ENCODE data around the gene RCC1.
"Not testable (repeated sequence)": the region's sequence is repeated elsewhere in the genome, so short reads cannot be mapped to it uniquely, and the experiment has no call there.

RCC1 gene, protein sequence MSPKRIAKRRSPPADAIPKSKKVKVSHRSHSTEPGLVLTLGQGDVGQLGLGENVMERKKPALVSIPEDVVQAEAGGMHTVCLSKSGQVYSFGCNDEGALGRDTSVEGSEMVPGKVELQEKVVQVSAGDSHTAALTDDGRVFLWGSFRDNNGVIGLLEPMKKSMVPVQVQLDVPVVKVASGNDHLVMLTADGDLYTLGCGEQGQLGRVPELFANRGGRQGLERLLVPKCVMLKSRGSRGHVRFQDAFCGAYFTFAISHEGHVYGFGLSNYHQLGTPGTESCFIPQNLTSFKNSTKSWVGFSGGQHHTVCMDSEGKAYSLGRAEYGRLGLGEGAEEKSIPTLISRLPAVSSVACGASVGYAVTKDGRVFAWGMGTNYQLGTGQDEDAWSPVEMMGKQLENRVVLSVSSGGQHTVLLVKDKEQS

DNA sequence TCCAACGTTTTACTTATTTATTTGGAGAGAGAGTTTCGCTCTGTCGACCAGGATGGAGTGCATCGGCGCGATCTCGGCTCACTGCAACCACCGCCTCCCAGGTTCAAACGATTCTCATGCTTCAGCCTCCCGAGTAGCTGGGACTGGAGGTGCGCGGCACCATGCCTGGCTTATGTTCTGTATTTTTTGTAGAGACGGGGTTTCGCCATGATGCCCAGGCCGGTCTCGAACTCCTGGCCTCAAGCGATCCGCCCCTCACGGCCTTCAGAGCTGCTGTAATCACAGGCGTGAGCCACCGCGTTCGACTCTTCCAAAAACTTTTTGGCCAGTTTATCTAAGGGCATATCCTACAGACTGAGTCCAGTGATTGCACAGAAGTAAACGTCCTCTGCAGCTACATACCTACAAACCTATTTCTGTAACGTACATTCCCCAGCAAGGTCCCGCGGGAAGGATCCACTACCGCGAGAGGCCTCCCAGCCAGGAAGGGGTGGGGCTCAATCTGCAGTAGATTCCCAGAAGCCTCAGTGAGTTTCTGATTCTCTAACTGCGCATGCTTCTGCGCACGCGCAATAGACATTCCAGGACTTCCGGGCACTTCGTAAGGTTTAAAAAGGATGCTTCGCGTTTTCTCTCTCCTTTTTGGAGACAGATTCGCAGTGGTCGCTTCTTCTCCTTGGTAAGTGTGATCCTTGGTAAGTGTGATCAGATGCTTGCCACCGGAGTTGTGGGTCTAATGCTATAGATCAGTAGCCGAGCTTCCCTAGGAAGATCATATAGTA is at the start of gene RCC1:
Gene RCC1 (plus strand): TSS at position 638 of the 782 bp plus-strand sequence. CDS start 23,824 bp downstream, outside the sequence.
- peak; percentile 91 to 92 for DNase-seq (ENCODE audit: low read depth in 2 of 2)

DNA sequence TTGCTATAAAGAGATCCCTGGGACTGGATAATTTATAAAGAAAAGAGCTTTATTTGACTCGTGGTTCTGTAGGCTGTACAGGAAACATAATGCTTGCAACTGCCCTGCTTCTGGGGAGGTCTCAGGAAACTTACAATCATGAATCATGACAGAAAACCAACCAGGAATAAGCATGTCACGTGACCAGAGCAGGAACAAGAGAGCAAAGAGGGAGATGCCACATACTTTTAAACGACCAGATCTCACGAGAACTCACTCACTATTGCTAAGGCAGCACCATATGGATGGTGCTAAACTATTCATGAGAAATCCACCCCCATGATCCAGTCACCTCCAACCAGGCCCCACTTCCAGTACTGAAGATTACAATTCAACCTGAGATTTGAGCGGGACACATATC is 49.8 kb upstream of the RCC1 start:
- no peak for DNase-seq (ENCODE audit: low read depth in 2 of 2)

DNA sequence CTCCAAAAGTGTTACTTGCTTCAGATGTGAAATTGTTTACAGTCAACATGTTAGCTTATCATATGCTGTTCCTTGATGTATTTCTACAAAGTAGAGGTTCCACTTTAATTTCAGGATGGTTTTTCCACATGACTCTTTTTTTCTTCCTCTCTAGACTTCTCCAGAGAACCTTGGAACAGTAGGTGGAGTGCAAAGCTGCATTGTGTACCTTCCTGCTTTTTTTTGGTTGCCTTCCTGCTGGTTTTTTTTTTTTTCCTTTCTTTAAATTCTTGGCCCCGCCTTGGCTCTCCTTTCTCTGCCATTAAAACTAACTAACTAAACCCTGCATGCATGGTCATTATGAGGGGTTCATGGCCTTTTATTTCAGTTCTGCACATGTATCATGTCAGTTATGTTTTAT is 48.2 kb upstream of the RCC1 start:
- no peak for DNase-seq (ENCODE audit: low read depth in 2 of 2)

DNA sequence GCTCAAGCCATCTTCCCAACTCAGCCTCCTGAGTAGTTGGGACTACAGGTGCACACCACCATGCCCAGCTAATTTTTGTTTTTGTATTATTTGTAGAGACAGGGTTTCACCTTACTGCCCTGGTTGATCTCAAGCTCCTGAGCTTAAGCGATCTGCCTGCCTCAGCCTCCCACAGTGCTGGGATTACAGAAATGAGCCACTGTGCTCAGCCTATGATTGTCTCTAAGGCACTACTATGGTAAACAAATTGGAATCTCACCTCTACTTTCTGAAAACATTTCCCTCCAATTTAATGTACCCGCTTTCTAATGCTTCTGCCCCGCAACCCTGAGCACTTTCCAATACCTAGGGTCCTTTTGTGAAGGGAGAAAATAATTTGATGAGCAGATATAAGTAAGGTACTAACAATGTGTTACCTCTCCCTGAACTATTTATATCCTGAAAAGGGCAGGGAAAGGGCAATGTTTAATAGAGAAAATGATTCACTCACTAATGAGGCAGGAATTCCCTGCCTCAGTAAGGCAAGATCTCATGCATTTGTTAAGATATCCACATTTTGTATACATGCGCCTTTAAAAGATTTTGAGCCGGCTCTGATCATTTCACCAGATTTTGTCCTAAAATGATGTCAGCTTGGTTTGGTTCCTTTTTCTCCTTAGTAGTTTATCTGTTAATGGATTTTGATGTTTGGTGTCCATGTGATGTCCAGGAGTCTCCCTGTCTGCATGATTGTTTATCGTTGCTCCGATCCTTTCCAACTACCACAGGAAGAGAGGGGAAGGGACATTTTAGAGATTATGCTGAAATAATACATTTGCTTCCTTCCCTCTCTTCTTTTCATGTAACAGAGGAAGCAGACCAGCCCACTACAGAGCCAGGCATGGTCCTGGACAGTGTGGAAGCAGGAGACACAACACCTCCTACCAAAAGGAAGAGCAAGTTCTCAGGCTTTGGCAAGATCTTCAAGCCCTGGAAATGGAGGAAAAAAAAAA is 47.3 kb upstream of the RCC1 start:
- no peak for DNase-seq (ENCODE audit: low read depth in 2 of 2)

DNA sequence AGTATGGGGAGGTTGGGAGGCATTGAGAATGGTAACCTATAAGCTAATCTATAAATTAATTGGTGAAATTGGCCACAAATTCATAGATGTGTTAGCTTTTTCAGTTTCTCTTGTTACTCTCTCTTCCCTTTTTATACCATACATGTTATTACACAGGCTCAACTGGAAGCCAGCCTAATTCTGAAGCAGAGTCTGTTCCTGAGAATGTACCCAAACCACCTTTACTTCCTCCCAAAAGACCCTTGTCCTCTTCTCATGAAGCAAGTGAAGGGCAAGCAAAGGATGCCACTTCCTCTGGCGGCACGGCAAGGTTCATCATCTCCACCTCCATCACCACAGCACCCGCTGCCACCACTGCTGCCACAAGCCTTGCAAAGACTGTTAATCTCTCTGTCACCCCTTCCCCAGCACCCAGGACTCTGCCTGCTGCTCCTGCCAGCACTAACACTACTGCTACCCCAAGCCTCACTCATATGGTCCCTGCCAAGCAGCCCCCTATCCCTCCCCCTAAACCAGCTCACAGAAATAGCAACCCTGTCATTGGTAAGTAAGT is 39.5 kb upstream of the RCC1 start:
- DNase-seq (ENCODE audit: low read depth in 2 of 2) = no peak

DNA sequence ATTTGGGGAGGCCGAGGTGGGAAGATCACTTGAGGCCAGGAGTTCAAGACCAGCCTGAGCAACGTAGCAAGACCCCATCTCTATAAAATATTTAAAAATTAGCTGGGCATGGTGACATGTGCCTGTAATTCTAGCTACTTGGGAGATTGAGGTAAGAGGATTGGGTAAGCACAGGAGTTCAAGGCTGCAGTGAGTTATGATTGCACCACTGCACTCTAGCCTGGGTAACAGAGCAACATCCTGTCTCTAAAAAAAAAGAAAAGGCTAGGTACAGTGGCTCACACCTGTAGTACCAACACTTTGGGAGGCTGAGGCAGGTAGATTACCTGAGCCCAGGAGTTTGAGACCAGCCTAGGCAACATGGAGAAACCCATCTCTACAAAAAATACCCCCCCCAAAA is 35.7 kb upstream of the RCC1 start:
- no peak for DNase-seq (ENCODE audit: low read depth in 2 of 2)

DNA sequence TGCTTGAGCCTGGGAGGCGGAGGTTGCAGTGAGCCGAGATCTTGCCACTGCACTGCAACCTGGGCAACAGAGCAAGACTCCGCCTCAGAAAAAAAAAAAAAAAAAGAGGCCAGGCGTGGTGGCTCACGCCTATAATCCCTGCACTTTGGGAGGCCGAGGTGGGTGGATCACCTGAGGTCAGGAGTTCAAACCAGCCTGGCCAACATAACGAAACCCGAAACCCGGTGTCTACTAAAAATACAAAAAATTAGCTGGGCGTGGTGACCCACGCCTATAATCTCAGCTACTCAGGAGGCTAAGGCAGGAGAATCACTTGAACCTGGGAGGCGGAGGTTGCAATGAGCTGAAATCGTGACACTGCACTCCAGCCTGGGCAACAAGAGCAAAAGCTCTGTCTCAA is 26.3 kb upstream of the RCC1 start:
- DNase-seq (ENCODE audit: low read depth in 2 of 2) = not testable (repeated sequence)

DNA sequence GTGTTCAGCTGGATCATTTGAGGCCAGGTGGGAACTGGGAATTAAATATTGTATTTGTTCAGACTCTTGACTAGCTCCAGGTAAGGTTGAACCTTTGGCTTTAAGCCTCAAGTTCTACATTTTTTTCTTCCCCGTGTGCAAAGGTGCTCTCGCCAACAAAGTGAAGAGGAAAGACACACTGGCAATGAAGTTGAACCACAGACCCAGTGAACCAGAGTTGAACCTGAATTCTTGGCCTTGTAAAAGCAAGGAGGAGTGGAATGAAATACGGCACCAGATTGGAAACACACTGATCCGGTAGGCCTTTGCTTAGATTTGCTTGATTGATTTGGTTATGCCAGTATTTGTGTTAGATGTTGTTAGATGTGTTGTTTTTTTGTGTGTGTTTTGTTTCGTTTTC is 25.5 kb upstream of the RCC1 start:
- no peak for DNase-seq (ENCODE audit: low read depth in 2 of 2)

DNA sequence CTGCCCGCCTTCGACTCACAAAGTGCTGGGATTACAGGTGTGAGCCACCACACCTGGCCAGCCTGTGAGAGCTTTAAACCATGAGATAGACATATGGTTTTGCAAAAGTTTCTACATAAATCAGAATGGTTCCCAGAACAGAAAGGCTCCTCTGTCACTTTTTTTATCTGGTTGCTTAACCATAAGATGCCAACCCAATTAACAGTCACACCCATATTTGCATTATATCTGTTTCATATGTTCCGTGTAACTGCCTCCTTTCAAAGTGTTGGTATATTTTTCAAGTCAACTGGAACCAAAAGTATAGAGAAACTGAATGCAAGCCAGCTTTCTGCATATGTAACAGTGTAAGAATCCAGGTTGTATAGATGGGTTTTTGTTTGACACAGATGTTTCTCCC is 23.7 kb upstream of the RCC1 start:
- DNase-seq (ENCODE audit: low read depth in 2 of 2) = no peak

DNA sequence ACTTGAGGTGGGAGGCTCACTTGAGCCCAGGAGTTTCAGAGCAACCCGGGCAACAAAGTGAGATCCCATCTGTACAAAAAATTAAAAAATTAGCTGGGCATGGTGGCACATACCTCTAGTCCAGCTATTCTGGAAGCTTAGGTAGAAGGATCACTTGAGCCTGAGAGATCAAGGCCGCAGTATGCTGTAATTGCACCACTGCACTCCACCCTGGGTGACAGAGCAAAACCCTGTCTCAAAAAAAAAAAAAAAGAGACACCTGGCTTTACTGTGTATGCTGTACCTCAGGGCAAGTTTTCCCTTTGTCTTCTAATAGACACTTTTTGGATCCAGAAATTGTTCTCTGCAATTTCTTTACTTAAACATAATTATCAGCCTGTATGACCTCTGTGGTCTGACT is 23.1 kb upstream of the RCC1 start:
- DNase-seq (ENCODE audit: low read depth in 2 of 2) = no peak

DNA sequence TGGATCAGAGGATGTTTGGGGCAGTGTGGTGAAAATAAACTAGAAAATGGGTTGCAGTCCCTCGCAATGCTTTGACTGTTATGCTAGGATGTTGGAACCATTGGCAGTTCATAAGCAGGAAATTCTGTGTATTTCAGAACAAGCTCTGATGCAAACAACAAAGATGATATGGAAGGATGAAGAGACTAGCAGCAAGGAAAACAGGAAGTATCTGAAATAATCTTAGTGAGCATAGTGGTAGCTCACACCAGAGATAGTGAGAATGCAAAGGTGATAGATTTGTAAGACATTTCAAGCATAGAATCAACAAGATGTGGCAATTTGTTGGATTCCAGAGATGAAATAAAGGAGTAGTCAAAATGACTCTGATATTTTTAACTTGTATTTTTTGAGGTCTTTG is 11.1 kb upstream of the RCC1 start:
- DNase-seq (ENCODE audit: low read depth in 2 of 2) = no peak

DNA sequence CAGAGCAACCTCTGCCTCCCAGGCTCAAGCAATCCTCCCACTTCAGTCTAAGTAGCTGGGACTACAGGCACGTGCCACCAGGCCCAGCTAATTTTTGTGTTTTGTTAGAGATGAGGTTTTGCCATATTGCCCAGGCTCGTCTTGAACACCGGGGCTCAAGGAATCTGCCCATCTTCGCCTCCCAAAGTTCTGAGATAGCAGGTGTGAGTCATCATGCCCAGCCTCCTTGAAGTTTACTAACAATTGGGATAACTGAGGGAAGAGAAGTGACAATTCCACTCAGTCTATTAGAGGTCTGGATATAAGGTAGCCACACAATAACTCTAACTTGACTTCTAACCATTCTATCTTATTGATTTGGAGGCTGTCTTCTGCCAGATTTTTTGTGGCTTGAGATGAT is 6.3 kb upstream of the RCC1 start:
- no peak for DNase-seq (ENCODE audit: low read depth in 2 of 2)

DNA sequence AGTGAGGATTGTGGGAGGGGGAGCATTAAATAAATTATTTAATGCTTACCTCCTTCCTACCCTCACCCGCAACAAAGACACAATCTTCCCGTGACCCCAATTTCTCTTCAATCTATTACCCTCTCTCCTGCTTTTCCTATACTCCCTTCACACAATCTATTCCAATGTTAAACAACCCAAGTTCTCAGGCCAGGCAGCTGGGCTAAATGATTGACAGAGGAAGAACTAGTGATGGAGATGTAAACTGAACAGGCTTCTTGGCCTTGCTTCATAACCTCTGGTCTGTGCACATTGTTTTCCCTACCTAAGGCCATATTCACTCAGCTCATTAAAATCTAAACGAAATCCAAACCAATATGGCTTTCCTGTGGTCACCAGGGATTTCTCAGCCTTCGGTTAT is 3.9 kb upstream of the RCC1 start:
- DNase-seq (ENCODE audit: low read depth in 2 of 2) = no peak

DNA sequence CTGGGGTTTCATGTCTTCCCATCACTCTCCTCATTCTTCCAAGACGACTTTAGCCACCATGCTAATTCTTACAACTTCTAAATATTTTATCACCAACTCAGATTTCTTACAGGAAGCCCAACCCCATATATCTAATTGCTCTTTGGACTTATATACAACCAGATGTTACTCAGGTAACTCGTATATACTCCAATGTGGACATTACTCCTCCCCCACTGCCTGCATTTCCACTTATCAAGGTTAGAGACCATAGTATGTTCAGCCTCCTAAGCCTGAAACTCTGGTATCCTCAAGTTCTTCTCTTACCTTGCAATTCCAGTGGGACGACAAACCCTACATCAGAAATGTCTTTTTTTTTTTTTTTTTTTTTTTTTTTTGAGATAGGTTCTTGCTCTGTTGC is 2.7 kb upstream of the RCC1 start:
- DNase-seq (ENCODE audit: low read depth in 2 of 2) = no peak

DNA sequence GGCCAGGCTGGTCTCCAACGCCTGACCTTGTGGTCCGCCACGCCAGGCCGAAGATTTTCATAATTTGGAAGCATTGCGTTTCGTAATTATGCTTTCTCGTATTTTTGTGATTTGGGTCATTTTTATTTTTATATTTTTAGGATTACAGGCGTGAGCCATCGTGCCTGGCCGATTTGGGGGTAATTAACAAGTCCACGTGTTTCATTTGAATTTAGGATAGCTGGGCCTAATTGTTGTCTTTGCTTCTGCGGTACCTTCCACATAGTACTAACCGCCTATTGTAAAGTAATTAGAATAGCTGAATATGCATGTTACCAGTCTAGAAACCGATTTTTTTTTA is 1.0 kb downstream of the RCC1 start:
- no peak for DNase-seq (ENCODE audit: low read depth in 2 of 2)

DNA sequence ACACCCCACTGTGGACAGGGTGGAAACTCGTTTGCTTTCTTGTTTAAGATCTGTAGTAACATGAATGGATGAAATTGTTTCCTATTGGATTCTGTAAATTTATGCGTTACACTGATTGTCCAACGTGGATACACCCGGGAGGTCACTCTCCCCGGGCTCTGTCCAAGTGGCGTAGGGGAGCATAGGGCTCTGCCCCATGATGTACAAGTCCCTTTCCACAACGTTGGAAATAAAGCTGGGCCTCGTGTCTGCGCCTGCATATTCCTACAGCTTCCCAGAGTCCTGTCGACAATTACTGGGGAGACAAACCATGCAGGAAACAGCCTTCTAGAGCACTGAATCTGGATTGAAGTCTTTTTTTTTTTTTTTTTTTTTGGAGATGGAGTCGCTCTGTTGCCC is 1.4 kb downstream of the RCC1 start:
- DNase-seq (ENCODE audit: low read depth in 2 of 2) = no peak

DNA sequence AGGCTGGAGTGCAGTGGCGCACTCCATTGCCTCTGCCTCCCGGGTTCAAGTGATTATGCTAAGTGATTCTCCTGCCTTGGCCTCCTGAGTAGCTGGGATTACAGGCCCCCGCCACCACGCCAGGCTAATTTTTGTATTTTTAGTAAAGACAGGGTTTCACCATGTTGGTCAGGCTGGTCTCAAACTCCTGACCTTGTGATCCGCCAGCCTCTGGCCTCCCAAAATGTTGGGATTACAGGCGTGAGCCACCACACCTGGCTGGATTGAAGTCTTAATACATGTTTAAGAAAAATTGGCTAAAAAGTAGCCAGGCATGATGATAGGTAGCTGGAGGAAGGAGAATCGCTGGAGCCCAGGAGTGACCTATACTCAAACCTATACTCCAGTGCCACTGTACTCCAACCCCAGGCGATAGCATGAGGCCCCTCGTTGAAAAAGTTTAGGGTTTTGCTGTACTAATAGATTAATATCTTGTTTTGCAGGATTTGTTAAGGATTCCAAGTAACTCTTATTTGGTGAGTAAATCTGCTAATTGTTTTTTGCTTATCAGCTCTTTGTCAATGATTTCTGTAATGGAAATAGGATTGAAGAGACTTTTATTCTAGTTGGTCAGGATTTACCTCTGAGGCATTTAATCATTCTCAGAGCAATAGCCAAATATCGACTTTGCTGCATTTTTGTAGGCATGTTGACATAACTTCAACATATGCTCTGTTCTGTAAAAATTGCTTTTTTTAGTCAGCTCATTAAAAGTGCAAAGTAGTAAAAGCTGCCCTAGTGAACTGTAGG is 2.0 kb downstream of the RCC1 start:
- DNase-seq (ENCODE audit: low read depth in 2 of 2) = no peak

DNA sequence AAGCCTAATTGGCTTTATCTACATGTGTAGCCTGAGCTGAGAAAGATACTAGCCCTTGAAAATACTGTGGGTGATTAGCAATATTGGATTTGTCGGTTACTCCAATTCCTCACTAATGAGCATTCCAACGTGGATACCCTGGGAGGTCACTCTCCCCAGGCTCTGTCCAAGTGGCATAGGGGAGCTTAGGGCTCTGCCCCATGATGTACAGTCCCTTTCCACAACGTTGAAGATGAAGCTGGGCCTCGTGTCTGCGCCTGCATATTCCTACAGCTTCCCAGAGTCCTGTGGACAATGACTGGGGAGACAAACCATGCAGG is 2.6 kb downstream of the RCC1 start:
- no peak for DNase-seq (ENCODE audit: low read depth in 2 of 2)

DNA sequence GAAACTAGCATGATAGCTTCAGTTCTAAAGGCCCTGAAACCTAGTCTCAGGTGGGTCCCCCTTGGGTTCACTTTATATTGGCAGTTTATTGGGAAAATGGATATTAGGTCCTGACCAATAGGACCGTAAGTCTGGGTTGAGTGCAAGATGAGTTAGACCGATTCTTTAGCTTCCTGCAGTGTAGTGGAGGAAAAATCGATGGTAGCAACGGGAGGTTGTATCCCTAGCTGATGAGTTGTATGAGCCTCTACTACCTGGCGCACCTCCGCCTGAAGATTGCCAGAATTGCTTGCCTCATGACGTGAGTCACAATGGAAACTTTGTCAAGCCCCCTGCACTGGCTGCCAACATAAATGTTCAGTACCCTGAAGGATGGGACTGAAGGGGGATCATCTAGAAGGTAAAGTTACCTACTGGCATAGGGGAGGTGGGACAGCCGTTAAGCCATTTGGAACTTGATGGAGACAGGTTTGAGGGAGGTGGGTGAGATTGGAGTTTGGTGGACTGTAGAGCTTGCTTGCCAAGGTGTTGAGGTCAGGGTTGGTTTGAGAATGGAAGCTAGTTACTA is 3.9 kb downstream of the RCC1 start:
- DNase-seq (ENCODE audit: low read depth in 2 of 2) = no peak

DNA sequence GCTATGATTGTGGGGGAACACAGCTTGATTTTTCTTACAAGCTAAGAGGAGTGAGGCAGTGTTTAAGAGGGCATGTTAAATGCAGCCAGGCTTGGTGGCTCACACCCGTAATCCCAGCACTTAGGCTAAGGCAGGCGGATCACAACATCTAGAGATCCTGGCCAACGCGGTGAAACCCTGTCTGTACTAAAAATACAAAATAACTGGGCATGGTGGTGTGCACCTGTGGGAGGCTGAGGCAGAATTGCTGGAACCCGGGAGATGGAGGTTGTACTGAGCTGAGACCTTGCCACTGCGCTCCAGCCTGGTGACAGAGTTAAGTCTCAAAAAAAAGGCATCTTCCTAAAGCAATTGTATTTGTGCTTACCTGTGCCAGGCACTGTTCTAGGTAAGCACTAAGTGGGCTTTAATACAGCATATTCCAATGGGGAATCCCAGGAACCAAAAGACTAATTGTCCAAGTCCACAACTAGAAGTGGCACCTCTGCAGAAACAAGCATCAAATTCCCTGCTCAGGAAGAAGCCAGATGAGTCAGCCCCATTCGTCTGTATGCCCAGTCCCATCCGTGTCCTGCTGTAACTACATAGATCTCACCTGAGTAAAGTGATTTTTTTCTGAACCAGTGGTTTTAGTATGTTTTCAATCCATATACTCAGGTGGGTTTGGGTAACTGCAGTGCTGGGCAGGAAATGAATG is 4.6 kb downstream of the RCC1 start:
- no peak for DNase-seq (ENCODE audit: low read depth in 2 of 2)
